ENCODE measurements around the gene GJA4.

DNA sequence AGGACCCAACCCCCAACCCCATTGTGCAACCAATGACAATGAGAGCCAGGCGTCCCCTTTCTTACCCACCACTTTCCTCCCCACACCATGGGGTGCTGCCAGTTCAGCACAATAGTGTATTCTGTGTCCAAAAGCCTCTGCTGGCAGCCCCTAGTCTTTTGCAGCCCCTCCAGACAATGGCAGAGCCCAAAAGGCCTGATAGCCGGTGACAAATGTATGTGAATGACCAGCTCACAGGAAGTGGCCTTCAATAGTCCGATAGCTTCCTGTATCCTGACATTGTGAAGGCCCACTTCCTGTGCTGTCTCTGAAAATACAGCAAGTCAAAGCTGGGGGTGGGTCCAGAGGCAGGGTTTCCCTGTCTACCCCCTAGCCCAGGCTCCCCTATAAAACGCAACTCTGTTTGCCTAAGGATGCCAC, 50.2 kb downstream of the GJA4 start:
- TF ChIP-seq, protein P1, sequence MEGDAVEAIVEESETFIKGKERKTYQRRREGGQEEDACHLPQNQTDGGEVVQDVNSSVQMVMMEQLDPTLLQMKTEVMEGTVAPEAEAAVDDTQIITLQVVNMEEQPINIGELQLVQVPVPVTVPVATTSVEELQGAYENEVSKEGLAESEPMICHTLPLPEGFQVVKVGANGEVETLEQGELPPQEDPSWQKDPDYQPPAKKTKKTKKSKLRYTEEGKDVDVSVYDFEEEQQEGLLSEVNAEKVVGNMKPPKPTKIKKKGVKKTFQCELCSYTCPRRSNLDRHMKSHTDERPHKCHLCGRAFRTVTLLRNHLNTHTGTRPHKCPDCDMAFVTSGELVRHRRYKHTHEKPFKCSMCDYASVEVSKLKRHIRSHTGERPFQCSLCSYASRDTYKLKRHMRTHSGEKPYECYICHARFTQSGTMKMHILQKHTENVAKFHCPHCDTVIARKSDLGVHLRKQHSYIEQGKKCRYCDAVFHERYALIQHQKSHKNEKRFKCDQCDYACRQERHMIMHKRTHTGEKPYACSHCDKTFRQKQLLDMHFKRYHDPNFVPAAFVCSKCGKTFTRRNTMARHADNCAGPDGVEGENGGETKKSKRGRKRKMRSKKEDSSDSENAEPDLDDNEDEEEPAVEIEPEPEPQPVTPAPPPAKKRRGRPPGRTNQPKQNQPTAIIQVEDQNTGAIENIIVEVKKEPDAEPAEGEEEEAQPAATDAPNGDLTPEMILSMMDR (IDR thresholded peaks at IDR 0.05 in 2 of 3, conservative IDR thresholded peaks at IDR 0.05 in 1 of 3; ENCODE audit: borderline replicate concordance in 1 of 3, insufficient read depth in 1 of 3, low read depth in 2 of 3, low read length in 2 of 3): no peak
- TF ChIP-seq EZH2phosphoT487 (IDR thresholded peaks at IDR 0.05; ENCODE audit: borderline replicate concordance) (no peak), SIN3A (IDR thresholded peaks at IDR 0.05; ENCODE audit: low read depth) (no peak), POLR2A (IDR thresholded peaks at IDR 0.05; ENCODE audit: borderline replicate concordance, extremely low read depth, insufficient read depth, insufficient read length) (no peak), YY1 (IDR thresholded peaks at IDR 0.05; ENCODE audit: extremely low read depth, insufficient replicate concordance, low read depth, low read length) (no peak)
- TF ChIP-seq, protein P2, sequence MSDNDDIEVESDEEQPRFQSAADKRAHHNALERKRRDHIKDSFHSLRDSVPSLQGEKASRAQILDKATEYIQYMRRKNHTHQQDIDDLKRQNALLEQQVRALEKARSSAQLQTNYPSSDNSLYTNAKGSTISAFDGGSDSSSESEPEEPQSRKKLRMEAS (IDR thresholded peaks at IDR 0.05): no peak
- TF ChIP-seq, protein P3, sequence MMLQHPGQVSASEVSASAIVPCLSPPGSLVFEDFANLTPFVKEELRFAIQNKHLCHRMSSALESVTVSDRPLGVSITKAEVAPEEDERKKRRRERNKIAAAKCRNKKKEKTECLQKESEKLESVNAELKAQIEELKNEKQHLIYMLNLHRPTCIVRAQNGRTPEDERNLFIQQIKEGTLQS (IDR thresholded peaks at IDR 0.05): no peak
- TF ChIP-seq, protein P4, sequence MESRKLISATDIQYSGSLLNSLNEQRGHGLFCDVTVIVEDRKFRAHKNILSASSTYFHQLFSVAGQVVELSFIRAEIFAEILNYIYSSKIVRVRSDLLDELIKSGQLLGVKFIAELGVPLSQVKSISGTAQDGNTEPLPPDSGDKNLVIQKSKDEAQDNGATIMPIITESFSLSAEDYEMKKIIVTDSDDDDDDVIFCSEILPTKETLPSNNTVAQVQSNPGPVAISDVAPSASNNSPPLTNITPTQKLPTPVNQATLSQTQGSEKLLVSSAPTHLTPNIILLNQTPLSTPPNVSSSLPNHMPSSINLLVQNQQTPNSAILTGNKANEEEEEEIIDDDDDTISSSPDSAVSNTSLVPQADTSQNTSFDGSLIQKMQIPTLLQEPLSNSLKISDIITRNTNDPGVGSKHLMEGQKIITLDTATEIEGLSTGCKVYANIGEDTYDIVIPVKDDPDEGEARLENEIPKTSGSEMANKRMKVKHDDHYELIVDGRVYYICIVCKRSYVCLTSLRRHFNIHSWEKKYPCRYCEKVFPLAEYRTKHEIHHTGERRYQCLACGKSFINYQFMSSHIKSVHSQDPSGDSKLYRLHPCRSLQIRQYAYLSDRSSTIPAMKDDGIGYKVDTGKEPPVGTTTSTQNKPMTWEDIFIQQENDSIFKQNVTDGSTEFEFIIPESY (IDR thresholded peaks at IDR 0.05; ENCODE audit: extremely low read depth, insufficient replicate concordance, low read length): no peak
